GM21737 (cell line): ENCODE measurements around the gene CUL7.
"Not testable (repeated sequence)": the region's sequence is repeated elsewhere in the genome, so short reads cannot be mapped to it uniquely, and the experiment has no call there.

Experiments
- ATAC-seq: cut with Tn5 transposase; IDR thresholded peaks from one replicate; pipeline ENCODE4 v1.9.1; 2021; ENCODE audit warnings: mild to moderate bottlenecking, moderate library complexity; ENCODE audit not compliant: unreplicated experiment

CUL7 gene

GRCh38 chr6:43053545-43054205 lies at the start of gene CUL7:
Gene CUL7 (minus strand): TSS chr6:43053851. CDS start chr6:43052788, 1,063 bp downstream.
- peak; percentile 71 for ATAC-seq

GRCh38 chr6:43101497-43101896 lies 47.8 kb upstream of the CUL7 start:
- no peak for ATAC-seq

DNA sequence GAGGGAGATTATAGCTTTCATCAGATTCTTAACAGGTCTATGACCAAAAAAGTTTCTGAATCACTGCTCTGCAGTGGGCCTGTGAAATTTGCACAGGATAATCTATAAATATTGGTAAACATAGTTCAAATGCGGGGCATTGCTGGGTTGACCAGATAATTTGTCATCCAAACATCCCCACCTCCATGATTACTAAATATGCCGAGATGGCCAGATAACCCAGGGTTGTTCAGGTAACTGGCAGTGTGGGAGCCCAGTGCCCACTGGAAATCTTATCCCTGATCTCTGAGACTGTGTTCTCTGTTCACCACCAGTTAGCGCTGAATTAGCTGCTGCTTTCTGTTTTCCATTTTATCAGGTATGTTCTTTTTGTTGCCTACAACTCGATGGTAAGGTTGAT lies 43.9 kb upstream of the CUL7 start:
- ATAC-seq = no peak

DNA sequence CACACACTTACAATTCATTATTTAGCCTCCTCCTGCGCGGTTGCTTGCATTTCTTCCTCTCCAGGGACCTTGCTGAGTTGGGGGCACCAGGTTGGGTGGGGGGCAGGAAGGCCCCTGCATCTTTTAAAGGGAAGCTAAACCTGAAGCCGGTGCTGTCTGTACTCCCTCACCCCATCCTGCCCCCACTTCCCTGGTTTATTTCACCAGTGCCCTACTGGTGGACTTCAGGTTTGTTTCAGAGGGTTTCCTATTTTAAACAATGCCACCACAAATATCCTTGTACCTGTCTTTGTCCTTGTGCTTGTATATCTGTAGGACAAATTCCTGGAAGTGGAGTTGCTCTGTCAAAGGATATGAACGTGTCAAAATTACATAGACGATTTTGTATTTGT lies 43.4 kb upstream of the CUL7 start:
- ATAC-seq = no peak

GRCh38 chr6:43096451-43097097 lies 42.9 kb upstream of the CUL7 start:
- no peak for ATAC-seq

DNA sequence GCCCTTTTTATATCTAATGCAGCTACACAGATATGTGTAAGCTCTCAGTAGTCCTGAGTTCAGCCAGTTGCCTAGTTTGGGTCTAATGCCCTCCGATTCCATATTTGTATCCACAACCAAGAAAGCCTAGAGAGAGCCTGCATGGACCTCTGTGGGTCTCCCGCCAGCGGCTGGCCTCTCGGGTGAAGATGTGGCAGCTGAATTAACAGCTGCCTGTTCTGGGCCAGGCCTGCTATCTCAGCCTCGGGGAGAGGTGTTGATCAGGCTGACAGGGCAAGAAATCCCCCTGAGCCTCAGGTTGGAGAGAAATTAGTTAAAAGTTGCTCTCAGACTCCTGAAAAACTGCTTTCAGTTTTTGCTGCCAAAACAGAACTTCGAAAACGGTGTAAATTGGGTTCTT lies 42.3 kb upstream of the CUL7 start:
- ATAC-seq = no peak

- ATAC-seq = no peak
These were observed 40.0 kb upstream of the CUL7 start for GRCh38 chr6:43093436-43094289.

DNA sequence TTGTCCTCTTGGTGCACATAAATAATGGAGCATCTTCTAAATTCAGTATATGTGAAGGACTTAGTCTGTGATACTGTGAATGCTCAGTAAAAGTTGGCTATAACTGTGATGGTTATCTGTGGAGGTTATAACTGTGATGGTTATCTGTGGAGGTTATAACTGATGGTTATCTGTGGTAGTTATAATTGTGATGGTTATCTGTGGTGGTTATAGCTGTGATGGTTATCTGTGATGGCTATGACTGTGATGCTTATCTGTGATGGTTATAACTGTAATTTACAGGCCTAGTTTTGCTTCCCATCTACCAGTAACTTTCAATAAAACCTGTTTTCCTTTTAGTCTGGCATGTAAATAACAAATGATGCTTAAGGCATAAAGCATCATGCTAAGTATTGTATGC lies 39.0 kb upstream of the CUL7 start:
- ATAC-seq = no peak

DNA sequence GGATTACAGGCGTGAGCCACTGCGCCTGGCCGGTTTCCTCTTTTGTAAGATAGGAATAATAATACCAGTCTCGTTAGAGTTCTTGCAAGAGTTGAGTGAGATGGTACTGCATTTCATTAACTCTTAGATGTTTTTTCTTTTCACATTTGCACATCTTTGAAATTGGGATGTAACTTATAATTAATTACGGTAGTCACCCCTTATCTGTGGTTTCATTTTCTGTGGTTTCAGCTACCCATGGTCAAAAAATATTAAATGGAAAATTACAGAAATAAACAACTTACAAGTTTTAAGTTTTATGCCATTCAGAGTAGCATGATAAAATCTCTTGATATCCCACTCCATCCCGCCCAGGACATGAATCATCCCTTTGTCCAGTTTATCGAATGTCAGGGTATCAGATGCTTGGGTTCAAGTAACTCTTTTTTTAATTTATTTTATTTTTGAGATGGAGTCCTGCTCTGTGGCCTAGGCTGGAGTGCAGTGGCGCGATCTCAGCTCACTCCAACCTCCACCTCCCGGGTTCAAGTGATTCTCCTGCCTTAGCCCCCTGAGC lies 37.9 kb upstream of the CUL7 start:
- ATAC-seq = no peak

GRCh38 chr6:43091020-43091419 lies 37.4 kb upstream of the CUL7 start:
- ATAC-seq = no peak

DNA sequence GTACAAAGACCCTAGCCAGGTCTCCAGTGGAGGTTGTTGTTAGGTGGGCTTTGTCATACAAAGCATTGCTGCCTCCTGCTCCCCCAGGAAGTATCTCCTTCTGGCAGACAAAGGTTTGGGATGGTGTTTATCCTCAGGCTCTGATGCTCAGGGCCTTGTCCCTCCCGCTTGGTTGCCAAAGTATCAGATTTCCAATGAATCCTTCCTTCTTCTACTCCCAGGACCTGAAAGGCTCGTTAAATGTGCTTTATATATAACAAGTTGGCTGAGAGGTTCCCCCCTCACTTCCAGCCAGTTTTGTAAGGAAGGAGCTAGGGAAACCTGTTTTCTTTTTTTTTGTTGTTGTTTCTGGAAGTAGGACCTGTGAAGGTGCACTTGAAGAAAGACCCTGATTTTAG lies 36.9 kb upstream of the CUL7 start:
- no peak for ATAC-seq

- no peak for ATAC-seq
These were observed 36.4 kb upstream of the CUL7 start for GRCh38 chr6:43089874-43090558.

GRCh38 chr6:43089467-43089866 lies 35.8 kb upstream of the CUL7 start:
- no peak for ATAC-seq

DNA sequence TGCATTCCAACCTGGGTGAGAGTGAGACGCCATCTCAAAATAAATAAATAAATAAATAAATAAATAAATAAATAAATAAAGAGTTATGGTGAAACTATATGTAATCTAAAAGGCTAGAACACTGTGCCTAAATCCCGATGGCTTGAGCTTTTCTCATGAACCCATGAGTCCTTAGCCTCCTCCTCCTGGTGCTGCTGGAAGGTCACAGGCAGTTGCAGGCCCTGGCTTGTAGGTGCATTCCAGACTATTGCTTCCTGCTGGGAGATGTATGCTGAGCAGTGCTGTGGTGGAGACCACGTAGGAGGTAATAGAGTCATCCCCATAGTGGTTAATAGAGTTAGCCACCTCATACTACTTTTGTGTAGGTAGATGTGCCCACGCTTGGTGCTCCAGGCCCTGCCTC lies 35.0 kb upstream of the CUL7 start:
- no peak for ATAC-seq

- ATAC-seq = no peak
These were observed 32.5 kb upstream of the CUL7 start for GRCh38 chr6:43086022-43086658.

DNA sequence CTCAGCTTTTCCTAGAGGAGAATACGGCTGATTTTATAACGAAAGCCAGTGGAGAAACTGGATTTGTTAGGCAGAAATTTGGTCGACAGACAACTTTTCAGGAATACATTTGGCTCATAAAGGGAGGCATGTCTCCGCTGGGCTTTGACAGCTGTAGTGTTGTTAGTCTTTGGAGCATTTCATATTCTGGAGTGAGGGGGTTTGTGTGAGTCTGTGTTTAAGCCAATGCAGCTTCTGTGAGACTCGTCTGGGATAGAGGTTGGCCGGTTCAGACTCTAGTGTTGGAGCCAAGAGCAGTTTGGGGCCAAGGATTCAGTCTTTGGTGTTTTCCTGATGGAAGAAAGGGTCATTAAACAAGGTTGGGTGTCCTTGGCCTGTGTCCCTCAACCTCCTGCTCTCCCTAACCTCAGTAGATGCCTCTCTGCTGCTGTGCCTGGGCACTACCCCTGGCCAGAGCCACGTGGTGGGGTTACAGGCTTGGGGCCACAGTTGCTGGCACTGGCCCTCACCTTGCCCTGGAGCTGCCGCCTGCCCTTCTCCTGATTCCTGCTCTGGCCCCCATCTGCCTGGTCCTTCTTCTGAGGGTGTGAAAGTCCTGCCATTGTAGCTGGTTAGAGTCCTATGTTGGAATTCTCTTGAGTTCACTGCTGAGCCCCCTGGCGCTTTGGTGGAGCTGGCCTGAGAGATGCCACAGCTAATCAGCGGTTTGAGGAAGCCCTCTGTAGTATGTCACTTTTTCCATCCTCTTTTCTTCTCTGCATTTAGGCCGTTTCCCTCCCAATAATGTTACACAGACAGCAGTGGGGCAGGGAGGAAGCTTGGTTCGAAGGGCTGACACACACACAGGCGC lies 29.4 kb upstream of the CUL7 start:
- no peak for ATAC-seq

DNA sequence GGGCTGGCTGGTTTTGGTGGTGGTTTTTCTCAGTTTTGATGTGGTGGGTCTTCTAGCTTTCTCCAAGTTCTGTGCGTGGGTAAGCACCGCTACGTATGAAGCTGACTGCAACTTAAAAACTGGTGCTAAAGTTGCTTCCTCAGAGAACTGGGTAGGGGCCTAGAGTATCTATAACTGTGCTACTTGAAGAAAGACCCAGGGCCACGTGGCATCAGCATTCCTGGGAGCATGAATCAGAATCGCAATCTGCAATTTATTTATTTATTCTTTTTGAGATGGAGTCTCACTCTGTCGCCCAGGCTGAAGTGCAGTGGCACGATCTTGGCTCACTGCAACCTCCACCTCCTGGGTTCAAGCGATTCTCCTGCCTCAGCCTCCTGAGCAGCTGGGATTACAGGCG lies 28.3 kb upstream of the CUL7 start:
- ATAC-seq = not testable (repeated sequence)

DNA sequence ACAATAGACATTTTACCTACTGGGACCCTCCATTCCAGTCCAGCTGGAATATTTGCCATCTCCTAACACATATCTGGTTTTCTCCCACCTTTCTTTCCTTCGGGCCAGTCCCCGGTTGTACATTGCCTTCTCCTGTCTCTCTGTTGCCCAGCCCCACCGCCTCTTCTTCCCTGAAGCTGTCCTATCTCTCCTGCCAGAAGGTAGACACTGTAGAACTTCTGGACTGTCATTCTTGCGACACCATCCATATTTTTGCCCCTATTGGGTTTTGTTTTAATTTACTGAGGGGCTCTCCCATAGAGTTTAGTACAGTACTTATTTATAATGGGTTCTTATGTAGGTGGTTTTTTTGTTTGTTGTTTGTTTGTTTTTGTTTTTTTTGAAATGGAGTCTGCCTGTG lies 27.4 kb upstream of the CUL7 start:
- ATAC-seq = no peak

- no peak for ATAC-seq
These were observed 25.0 kb upstream of the CUL7 start for GRCh38 chr6:43078691-43079090.
